ENCODE results near the gene OR11H7. TPM values are rescaled to one million over a fixed set of nuclear protein-coding genes. Genes with fewer than 3 reads are reported as not detected.
"Not testable (repeated sequence)": the region's sequence is repeated elsewhere in the genome, so short reads cannot be mapped to it uniquely, and the experiment has no call there.

The OR11H7 gene
- total RNA-seq, 1 donor from 2014 or later: not detected

- no peak for FAIRE-seq
- H3K4me3 ChIP-seq (ENCODE audit: low read depth, low read length): no peak overlapping the region
- H3K36me3 ChIP-seq (ENCODE audit: control insufficient read depth, insufficient read depth, low read length): no peaks in the 10 kb centered on the region
These were observed 37.4 kb upstream of the OR11H7 start for GRCh38 chr14:20191396-20191795.

DNA sequence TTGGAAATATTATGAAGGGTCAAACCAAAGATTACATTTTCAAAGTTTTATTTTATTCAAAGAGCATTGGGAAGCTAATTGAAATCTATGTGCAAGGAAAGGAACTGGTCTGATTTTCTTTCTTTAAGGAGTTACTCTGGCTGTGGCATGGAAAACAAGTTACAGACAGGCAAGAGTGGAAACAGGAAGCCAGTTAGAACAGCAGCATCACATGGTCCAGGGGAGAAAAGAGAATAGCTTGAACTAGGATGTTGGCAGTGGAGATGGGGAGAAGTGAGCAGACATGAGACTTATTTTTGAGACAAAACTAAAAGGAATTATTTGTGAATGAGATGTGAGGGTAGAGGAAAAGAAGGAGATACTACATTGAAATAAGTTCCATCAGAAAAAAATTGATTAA lies 34.7 kb upstream of the OR11H7 start:
- Histone ChIP-seq H3K36me3 (ENCODE audit: control insufficient read depth, insufficient read depth, low read length) (no peaks in the 10 kb centered on the region), H3K4me3 (ENCODE audit: low read depth, low read length) (no peak overlapping the region), H3K27me3 (ENCODE audit: control insufficient read depth, insufficient read depth, low read length) (no peaks in the 10 kb centered on the region)
- DNase-seq (ENCODE audit: low read depth) (no peak), FAIRE-seq (no peak)
- TF ChIP-seq CTCF (IDR thresholded peaks at IDR 0.05; ENCODE audit: insufficient read depth, low read length, severe bottlenecking): no peak

More at GRCh38 chr14:20191396-20191795, 37.4 kb upstream of the OR11H7 start:
- DNase-seq (ENCODE audit: low read depth): no peak
- H3K27me3 ChIP-seq (ENCODE audit: control insufficient read depth, insufficient read depth, low read length): no peaks in the 10 kb centered on the region
- no peak for TF ChIP-seq CTCF (IDR thresholded peaks at IDR 0.05; ENCODE audit: insufficient read depth, low read length, severe bottlenecking)

DNA sequence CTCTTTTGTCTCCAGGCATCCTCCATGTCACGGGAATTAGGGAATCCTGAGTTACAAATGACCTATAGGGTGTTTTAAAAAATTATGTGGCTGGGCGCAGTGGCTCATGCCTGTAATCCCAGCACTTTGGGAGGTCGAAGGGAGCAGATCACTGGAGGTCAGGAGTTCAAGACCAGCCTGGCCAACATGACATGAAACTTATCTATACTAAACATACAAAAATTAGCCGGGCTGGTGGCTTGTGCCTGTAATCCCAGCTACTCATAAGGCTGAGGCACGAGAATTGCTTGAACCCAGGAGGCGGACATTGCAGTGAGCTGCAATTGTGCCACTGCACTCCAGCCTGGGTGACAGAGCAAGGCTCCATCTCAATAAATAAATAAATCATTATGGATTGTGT lies 33.6 kb upstream of the OR11H7 start:
- not testable (repeated sequence) for H3K36me3 ChIP-seq (ENCODE audit: control insufficient read depth, insufficient read depth, low read length); FAIRE-seq; DNase-seq (ENCODE audit: low read depth); H3K4me3 ChIP-seq (ENCODE audit: low read depth, low read length); H3K27me3 ChIP-seq (ENCODE audit: control insufficient read depth, insufficient read depth, low read length)

GRCh38 chr14:20195911-20196310 lies 32.9 kb upstream of the OR11H7 start:
- H3K27me3 ChIP-seq (ENCODE audit: control insufficient read depth, insufficient read depth, low read length): no peaks in the 10 kb centered on the region
- no peak for TF ChIP-seq CTCF (IDR thresholded peaks at IDR 0.05; ENCODE audit: insufficient read depth, low read length, severe bottlenecking)
- no peak for FAIRE-seq
- H3K4me3 ChIP-seq (ENCODE audit: low read depth, low read length): no peak overlapping the region
- no peak for DNase-seq (ENCODE audit: low read depth)
- H3K36me3 ChIP-seq (ENCODE audit: control insufficient read depth, insufficient read depth, low read length): no peaks in the 10 kb centered on the region

GRCh38 chr14:20197459-20197858 lies 31.3 kb upstream of the OR11H7 start:
- no peaks in the 10 kb centered on the region for H3K27me3 ChIP-seq (ENCODE audit: control insufficient read depth, insufficient read depth, low read length)
- H3K4me3 ChIP-seq (ENCODE audit: low read depth, low read length): no peak overlapping the region
- H3K36me3 ChIP-seq (ENCODE audit: control insufficient read depth, insufficient read depth, low read length): no peaks in the 10 kb centered on the region
- no peak for TF ChIP-seq CTCF (IDR thresholded peaks at IDR 0.05; ENCODE audit: insufficient read depth, low read length, severe bottlenecking)
- FAIRE-seq (no peak), DNase-seq (ENCODE audit: low read depth) (no peak)

- Histone ChIP-seq H3K27me3 (ENCODE audit: control insufficient read depth, insufficient read depth, low read length) (no peaks in the 10 kb centered on the region), H3K4me3 (ENCODE audit: low read depth, low read length) (no peak overlapping the region), H3K36me3 (ENCODE audit: control insufficient read depth, insufficient read depth, low read length) (no peaks in the 10 kb centered on the region)
- DNase-seq (ENCODE audit: low read depth) (no peak), FAIRE-seq (no peak)
- TF ChIP-seq CTCF (IDR thresholded peaks at IDR 0.05; ENCODE audit: insufficient read depth, low read length, severe bottlenecking): no peak
These were observed 29.8 kb upstream of the OR11H7 start for GRCh38 chr14:20198991-20199390.

Measured in bronchial epithelial cell (primary cell).